K562 (cell line): ENCODE measurements around the gene DUOXA2. TPM values are rescaled to one million over a fixed set of nuclear protein-coding genes. Genes with fewer than 3 reads are reported as not detected.

Experiments
- ATF7 ChIP-seq: fragments of 450-650 bp; IDR thresholded peaks from 2 replicates; pipeline ENCODE4 v1.7.1; 2014; ENCODE audit warnings: mild to moderate bottlenecking, moderate library complexity
- BRF1 ChIP-seq: IDR thresholded peaks from 3 replicates; pipeline ENCODE4 v1.6.1; 2011; ENCODE audit warnings: borderline replicate concordance, mild to moderate bottlenecking; ENCODE audit not compliant: insufficient read length; ENCODE audit errors: extremely low read depth
- ETV5 ChIP-seq: sonication (generic); formaldehyde crosslinking; IDR thresholded peaks from 2 replicates; pipeline ENCODE4 v1.4.0; 2020; ENCODE audit warnings: low read depth, mild to moderate bottlenecking, missing genetic modification reagents
- GATAD2B ChIP-seq: fragments of 450-650 bp; IDR thresholded peaks from 2 replicates; pipeline ENCODE4 v1.6.1; 2017; ENCODE audit warnings: mild to moderate bottlenecking, borderline replicate concordance
- JUN ChIP-seq, 2 experiments: sonication (generic) in 1 of 2; formaldehyde crosslinking in 1 of 2; IDR thresholded peaks; 2 replicates each; pipeline versions ENCODE4 v1.6.1 to v1.8.0; 2012 to 2022; ENCODE audit warnings: borderline replicate concordance in 2 of 2, mild to moderate bottlenecking in 2 of 2, improper control_type of control experiment in 1 of 2, low read depth in 1 of 2, low read length in 1 of 2, missing genetic modification reagents in 1 of 2
- MAFF ChIP-seq: IDR thresholded peaks from 2 replicates; pipeline ENCODE4 v1.6.1; 2012; ENCODE audit warnings: low read length, improper control_type of control experiment
- MCM2 ChIP-seq: fragments of 450-650 bp; IDR thresholded peaks from 2 replicates; pipeline ENCODE4 v1.6.1; 2017; ENCODE audit warnings: low read depth, mild to moderate bottlenecking
- MYNN ChIP-seq, 2 experiments: sonication (generic); formaldehyde crosslinking in 1 of 2; IDR thresholded peaks; 2 replicates each; pipeline versions ENCODE4 v1.5.0 to v1.6.1; 2016 to 2020; ENCODE audit warnings: antibody characterized with exemption in 1 of 2, missing genetic modification reagents in 1 of 2
- NEUROD1 ChIP-seq: fragments of 150-350 bp; IDR thresholded peaks from 2 replicates; pipeline ENCODE4 v1.6.1; 2014; ENCODE audit warnings: borderline replicate concordance, low read length, low read depth; ENCODE audit not compliant: partially characterized antibody
- NRF1 ChIP-seq, 2 experiments: fragments of 450-650 bp; IDR thresholded peaks in 1 of 2; conservative IDR thresholded peaks in 1 of 2; 2 replicates each; pipeline ENCODE4 v1.6.1; 2014; ENCODE audit warnings: mild to moderate bottlenecking in 2 of 2
- PCBP1 ChIP-seq: fragments of 200-400 bp; formaldehyde crosslinking; IDR thresholded peaks from 2 replicates; pipeline ENCODE4 v1.6.1; 2018; ENCODE audit warnings: mild to moderate bottlenecking, low read depth, low read length; ENCODE audit not compliant: poor library complexity, severe bottlenecking
- SMC3 ChIP-seq: conservative IDR thresholded peaks from 2 replicates; pipeline ENCODE4 v1.6.1; 2011; ENCODE audit warnings: low read depth, low read length, improper control_type of control experiment; ENCODE audit not compliant: insufficient read depth
- TBP ChIP-seq: optimal IDR thresholded peaks from 2 replicates; pipeline ENCODE3; 2011; ENCODE audit warnings: low read depth, low read length, improper control_type of control experiment
- TCF3 ChIP-seq: sonication (generic); formaldehyde crosslinking; IDR thresholded peaks from 2 replicates; pipeline ENCODE4 v1.4.0; 2020; ENCODE audit warnings: mild to moderate bottlenecking, missing genetic modification reagents
- TFAP4 ChIP-seq: sonication (generic); formaldehyde crosslinking; IDR thresholded peaks from 2 replicates; pipeline ENCODE4 v1.8.0; 2022; ENCODE audit warnings: missing genetic modification reagents, mild to moderate bottlenecking, moderate library complexity, borderline replicate concordance
- ZNF124 ChIP-seq: sonication (generic); formaldehyde crosslinking; IDR thresholded peaks from 2 replicates; pipeline ENCODE4 v1.8.1; 2022; ENCODE audit warnings: missing genetic modification reagents
- ZNF384 ChIP-seq: IDR thresholded peaks from 2 replicates; pipeline ENCODE4 v1.6.1; 2012; ENCODE audit warnings: low read depth, low read length, improper control_type of control experiment
- polyA plus RNA-seq, 8 experiments: library from polyadenylated mRNA; depleted of rRNA in 4 of 8; stranded (reverse) in 5 of 8; unstranded in 3 of 8; fragments of >200 nt; fragmentation: Nextera tagmentation in 2 of 8; fragmentation: Illumina TruSeq in 1 of 8; extraction: Ambion mirVana in 2 of 8; extraction: Trizol in 1 of 8; gene quantifications; 2 replicates each; pipeline versions ENCODE4 v1.2.1 to v1.2.3, GENCODE V29; 2011 to 2014; ENCODE audit warnings: inconsistent platforms in 1 of 8, missing spikeins in 1 of 8
- total RNA-seq, 7 experiments: library from RNA; depleted of rRNA in 6 of 7; stranded (reverse); fragments of >200 nt in 6 of 7; fragmentation: Illumina TruSeq in 2 of 7; extraction: Trizol in 2 of 7; gene quantifications; 2 replicates each; pipeline versions ENCODE4 v1.2.1 to v1.2.3, GENCODE V29; 2011 to 2021; ENCODE audit warnings: low replicate concordance in 1 of 7
- TF ChIP-seq, protein P1 (sequence below): fragments of 450-650 bp; IDR thresholded peaks from 2 replicates; pipeline ENCODE4 v1.6.1; 2018; ENCODE audit not compliant: partially characterized antibody
- TF ChIP-seq, protein P2 (sequence below), 2 experiments: IDR thresholded peaks in 1 of 2; conservative IDR thresholded peaks in 1 of 2; 2 replicates each; pipeline ENCODE4 v1.6.1; 2016; ENCODE audit warnings: low read depth in 2 of 2, mild to moderate bottlenecking in 1 of 2, missing compliant biosample characterization in 1 of 2, missing genetic modification characterization in 1 of 2, moderate library complexity in 1 of 2

Gene DUOXA2
- total and polyA plus RNA-seq, 9 of the 15 experiments (the other 6 are each of a cell fraction or from before 2014, with no cell fraction given), result not detected

GRCh38 chr15:45118131-45118588 lies 4.0 kb downstream of the DUOXA2 start (continued):
- TF ChIP-seq GATAD2B (no peak), ZNF124 (no peak), MYNN (IDR thresholded peaks at IDR 0.05) (peak; percentile 49; the same call in 1 of the 2 replicates), MYNN (CRISPR knock-in tag; IDR thresholded peaks at IDR 0.05) (no peak), TFAP4 (CRISPR knock-in tag) (peak; percentile 88), NRF1 (conservative IDR thresholded peaks at IDR 0.05 in 1 of 2, IDR thresholded peaks at IDR 0.05 in 1 of 2) (peak; percentile 47 to 55; a peak in 3 of 4 replicates), PCBP1 (no peak), TBP (peak; percentile 33), MAFF (no peak), ATF7 (0 out of 2 replicates have a peak, but pooled peaks have one; percentile 38), TCF3 (CRISPR knock-in tag) (peak; percentile 41; the same call in 1 of the 2 replicates), MCM2 (no peak), SMC3 (peak; percentile 98), BRF1 (no peak), NEUROD1 (peak; percentile 44), ZNF384 (peak; percentile 56), ETV5 (CRISPR knock-in tag) (peak; percentile 51; the same call in 1 of the 2 replicates), JUN (IDR thresholded peaks at IDR 0.05; ENCODE audit: borderline replicate concordance, low read depth, low read length) (peak; percentile 33; the same call in 1 of the 2 replicates), JUN (CRISPR knock-in tag; IDR thresholded peaks at IDR 0.05; ENCODE audit: borderline replicate concordance) (no peak)
- TF ChIP-seq, protein P1, sequence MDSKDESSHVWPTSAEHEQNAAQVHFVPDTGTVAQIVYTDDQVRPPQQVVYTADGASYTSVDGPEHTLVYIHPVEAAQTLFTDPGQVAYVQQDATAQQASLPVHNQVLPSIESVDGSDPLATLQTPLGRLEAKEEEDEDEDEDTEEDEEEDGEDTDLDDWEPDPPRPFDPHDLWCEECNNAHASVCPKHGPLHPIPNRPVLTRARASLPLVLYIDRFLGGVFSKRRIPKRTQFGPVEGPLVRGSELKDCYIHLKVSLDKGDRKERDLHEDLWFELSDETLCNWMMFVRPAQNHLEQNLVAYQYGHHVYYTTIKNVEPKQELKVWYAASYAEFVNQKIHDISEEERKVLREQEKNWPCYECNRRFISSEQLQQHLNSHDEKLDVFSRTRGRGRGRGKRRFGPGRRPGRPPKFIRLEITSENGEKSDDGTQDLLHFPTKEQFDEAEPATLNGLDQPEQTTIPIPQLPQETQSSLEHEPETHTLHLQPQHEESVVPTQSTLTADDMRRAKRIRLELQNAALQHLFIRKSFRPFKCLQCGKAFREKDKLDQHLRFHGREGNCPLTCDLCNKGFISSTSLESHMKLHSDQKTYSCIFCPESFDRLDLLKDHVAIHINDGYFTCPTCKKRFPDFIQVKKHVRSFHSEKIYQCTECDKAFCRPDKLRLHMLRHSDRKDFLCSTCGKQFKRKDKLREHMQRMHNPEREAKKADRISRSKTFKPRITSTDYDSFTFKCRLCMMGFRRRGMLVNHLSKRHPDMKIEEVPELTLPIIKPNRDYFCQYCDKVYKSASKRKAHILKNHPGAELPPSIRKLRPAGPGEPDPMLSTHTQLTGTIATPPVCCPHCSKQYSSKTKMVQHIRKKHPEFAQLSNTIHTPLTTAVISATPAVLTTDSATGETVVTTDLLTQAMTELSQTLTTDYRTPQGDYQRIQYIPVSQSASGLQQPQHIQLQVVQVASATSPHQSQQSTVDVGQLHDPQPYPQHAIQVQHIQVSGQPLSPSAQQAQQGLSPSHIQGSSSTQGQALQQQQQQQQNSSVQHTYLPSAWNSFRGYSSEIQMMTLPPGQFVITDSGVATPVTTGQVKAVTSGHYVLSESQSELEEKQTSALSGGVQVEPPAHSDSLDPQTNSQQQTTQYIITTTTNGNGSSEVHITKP, result peak; percentile 6
- TF ChIP-seq, protein P2, sequence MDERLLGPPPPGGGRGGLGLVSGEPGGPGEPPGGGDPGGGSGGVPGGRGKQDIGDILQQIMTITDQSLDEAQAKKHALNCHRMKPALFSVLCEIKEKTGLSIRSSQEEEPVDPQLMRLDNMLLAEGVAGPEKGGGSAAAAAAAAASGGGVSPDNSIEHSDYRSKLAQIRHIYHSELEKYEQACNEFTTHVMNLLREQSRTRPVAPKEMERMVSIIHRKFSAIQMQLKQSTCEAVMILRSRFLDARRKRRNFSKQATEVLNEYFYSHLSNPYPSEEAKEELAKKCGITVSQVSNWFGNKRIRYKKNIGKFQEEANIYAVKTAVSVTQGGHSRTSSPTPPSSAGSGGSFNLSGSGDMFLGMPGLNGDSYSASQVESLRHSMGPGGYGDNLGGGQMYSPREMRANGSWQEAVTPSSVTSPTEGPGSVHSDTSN (CRISPR knock-in tag; IDR thresholded peaks at IDR 0.05; ENCODE audit: low read depth), result no peak
- TF ChIP-seq, protein P2 (tag; conservative IDR thresholded peaks at IDR 0.05; ENCODE audit: low read depth), result peak; percentile 39; the same call in 1 of the 2 replicates
